Upper lobe of left lung (tissue), 4 donors: ENCODE results near the gene GRHPR.

ENCODE experiments used
- EP300 ChIP-seq, 4 donors: sonication (generic); formaldehyde crosslinking; IDR thresholded peaks; one replicate each; pipeline ENCODE4 v1.5.1; 2017; ENCODE audit warnings: antibody characterized with exemption in 4 of 4, control low read depth in 2 of 4
- POLR2A ChIP-seq, 4 donors: fragments of 450-650 bp; IDR thresholded peaks; one replicate each; pipeline ENCODE4 v1.5.1; 2016 to 2017; ENCODE audit warnings: antibody characterized with exemption in 4 of 4, mild to moderate bottlenecking in 2 of 4
- POLR2AphosphoS5 ChIP-seq, 2 donors: sonication (generic); formaldehyde crosslinking; IDR thresholded peaks; one replicate each; pipeline ENCODE4 v1.5.1; 2017; ENCODE audit warnings: antibody characterized with exemption in 2 of 2
- TF ChIP-seq, protein P1 (sequence below), 6 experiments: fragments of 450-650 bp in 4 of 6; fragments of 200-600 bp in 2 of 6; sonication (generic) in 2 of 6; IDR thresholded peaks; one replicate each; pipeline ENCODE4 v1.5.1; 2016 to 2019; ENCODE audit warnings: antibody characterized with exemption in 6 of 6

DNA sequence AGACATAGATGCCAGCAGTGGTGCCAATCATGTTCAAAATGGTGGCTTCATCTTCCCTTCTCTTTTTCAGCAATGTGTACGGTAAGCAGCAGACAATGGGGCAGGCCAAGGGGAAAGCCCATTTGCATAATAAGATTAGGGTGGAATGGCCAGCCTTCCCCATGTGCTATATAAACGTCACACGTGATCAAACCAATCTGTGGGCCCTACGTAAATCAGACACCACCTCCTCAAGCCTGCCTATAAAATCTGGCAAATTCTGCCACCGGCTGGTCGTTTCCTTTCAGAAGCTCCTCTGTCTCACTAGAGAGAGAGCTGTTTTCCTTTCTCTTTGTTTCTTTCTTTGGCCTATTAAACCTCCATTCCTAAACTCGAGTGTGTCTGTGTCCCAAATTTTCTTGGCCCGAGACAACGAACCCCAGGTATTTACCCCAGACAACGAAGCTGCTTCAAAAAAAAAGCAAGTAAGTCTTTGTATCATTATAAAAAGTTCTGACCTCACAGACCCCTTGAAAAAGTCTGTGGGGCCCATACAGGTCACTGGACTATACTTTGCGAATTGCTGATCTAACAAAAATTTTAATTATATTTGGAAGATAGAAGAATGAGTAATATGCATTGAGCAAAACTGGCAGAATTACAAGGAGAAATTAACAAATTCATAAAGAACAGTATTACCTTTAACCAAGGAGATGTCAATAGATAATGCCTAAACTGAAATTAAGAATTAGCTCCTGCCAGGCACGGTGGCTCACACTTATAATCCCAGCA is 27.6 kb downstream of the GRHPR start:
- TF ChIP-seq POLR2A (IDR thresholded peaks at IDR 0.05) (no peak), POLR2AphosphoS5 (IDR thresholded peaks at IDR 0.05) (no peak), EP300 (IDR thresholded peaks at IDR 0.05) (no peak)
- TF ChIP-seq, protein P1, sequence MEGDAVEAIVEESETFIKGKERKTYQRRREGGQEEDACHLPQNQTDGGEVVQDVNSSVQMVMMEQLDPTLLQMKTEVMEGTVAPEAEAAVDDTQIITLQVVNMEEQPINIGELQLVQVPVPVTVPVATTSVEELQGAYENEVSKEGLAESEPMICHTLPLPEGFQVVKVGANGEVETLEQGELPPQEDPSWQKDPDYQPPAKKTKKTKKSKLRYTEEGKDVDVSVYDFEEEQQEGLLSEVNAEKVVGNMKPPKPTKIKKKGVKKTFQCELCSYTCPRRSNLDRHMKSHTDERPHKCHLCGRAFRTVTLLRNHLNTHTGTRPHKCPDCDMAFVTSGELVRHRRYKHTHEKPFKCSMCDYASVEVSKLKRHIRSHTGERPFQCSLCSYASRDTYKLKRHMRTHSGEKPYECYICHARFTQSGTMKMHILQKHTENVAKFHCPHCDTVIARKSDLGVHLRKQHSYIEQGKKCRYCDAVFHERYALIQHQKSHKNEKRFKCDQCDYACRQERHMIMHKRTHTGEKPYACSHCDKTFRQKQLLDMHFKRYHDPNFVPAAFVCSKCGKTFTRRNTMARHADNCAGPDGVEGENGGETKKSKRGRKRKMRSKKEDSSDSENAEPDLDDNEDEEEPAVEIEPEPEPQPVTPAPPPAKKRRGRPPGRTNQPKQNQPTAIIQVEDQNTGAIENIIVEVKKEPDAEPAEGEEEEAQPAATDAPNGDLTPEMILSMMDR (IDR thresholded peaks at IDR 0.05) = no peak
